Activated CD8-positive, alpha-beta memory T cell treated with anti-CD3 and anti-CD28 coated beads for 24 hours (primary cell): ENCODE measurements around the gene SLC5A6.

ENCODE experiments used
- DNase-seq: peaks from one replicate; pipeline ENCODE4 v3.0.0-alpha.2; 2020

The SLC5A6 gene

DNA sequence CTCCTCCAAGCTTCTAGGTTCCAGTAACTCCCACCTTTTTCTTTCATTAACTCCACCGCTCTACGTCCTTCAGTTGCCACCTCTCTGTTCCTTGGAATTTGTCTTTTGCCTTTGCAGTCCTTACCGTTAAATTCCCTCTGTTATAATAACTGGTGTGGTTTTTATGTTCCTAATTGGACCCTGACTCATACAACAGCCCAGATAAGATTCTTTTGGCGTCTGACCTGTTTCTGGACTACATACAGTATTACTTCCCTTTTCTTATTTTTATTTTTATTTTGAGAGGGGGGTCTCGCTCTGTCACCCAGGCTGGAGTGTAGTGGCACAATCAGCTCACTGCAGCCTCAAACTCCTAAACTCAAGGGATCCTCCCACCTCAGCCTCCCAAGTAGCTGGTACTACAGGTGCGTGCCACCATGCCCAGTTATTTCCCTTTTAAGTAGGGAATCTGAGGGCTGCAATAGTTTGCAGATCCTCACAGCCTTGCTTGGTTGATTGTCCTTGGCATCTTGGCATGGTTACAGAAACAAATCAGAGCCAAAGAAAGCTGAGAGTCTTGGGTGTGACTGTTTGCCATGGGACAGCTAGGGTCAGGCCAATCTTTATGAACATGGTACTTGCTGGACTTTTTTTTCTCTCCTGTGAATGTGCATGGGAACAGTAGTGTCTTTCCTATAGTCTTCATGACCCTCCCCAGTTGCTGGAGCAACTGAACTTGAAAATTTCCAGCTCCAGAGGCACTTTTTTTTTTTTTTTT, 41.3 kb downstream of the SLC5A6 start:
- no peak for DNase-seq

DNA sequence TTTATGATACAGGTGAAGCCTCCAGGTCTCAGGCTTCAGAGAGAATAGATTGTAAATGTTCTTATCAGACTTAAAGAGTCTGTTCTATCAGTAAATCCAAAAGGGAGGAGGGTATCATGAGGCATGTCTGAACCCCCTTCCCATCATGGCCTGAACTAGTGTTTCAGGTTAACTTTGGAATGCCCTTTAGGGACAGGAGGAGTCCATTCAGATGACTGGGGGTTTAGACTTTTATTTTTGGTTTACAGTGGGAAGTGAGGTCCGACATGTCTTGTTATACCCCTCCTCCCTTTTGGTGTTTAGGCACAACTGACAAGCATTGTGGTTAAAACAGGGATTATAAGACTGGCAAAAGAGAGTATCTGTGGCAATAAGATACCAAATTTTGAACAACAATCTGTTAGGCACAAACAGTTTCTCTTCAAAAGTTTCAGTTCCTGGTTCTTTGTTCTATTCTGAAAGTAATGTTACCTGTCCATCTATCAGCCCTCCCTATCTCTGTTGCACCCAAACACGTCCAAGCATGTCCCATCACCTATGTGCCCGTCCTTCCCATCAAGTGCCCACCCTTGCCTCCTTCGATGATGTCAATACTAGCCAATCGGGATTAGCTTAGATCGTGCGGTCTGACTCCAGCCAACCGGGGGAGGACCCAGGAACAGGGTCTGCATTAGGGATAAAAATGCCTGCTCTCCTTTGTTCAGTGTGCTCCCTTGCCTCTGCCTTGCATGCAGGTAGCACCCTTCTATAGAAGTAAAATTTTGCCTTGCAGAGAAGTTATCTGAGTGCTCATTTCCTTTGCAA, 46.9 kb downstream of the SLC5A6 start:
- DNase-seq, result no peak

DNA sequence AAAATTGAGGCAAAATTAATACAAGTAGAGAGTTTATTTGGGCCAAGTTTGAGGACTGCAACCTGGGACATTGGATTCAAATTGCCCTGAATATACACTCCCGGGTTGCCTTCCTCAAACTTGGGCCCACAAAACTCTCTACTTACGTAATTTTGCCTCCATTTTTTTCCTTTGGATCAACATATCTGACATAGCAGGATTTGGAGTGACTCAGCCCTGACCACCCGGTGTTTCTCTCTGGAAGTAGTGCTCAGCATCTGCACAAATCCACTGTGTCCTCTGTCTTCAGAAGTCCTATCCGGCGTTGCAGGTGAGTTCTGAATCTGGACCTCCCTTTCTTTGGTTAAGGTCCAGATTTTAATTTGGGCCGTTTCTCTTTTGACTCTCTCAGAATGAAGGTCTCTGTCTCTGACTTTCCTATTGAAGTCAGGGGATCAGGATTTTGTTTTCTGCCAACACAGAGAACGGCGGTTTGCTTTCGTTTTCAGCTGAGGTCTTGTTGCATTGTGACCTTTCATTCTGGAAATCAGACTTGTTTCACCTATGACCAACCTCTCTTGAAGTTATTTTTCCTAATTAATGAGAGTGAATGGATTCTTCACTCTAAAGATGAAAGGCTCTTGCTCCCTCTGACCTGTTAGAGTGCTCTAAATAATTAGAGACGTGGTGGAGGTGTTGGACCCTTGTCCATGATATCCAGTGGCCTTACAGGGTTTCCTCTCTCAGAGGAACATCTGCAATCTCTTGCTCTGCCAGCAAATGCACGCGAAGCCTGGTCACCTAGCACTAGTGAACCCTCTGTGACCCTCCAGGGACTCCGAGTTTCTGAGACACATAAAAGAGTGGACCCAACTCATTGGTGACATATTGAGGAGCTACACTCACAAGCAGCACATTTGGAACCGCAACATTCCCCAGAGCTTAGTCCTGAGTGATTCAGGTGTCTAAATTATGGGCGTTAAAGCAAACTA, 49.6 kb downstream of the SLC5A6 start:
- DNase-seq, result no peak

DNA sequence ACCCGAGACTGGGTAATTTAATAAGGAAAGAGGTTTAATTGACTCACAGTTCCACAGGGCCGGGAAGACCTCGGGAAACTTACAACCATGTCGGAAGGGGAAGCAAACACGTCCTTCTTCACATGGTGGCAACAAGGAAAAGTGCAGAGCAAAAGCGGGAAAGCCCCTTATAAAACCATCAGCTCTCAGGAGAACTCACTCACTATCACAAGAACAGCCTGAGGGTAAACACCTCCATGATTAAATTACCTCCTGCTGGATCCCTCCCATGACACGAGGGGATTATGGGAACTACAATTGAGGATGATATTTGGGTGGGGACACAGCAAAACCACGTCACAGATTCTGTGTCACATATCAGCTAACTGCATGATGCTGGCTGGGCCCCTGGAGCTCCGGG, 51.9 kb downstream of the SLC5A6 start:
- DNase-seq, result no peak

DNA sequence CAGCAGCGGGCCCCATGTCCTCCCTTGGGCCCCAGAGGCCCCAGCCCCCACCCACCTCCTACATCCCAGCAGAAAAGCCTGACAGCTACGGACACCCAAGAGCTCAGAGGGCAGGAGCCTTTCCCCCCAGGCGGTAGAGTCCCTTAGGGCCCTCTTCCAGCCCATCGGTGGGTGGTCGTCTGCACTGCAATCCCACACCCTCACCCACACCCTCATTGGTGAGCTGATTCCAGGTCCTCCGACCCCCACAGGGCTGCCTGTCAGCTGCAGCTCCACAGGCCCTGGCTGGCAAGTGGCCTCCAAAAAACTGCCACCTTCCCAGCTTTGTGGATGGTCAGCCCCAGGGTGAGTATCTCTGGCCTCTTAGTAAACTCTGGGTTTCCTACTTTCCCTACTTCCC, 52.8 kb downstream of the SLC5A6 start:
- DNase-seq, result no peak

DNA sequence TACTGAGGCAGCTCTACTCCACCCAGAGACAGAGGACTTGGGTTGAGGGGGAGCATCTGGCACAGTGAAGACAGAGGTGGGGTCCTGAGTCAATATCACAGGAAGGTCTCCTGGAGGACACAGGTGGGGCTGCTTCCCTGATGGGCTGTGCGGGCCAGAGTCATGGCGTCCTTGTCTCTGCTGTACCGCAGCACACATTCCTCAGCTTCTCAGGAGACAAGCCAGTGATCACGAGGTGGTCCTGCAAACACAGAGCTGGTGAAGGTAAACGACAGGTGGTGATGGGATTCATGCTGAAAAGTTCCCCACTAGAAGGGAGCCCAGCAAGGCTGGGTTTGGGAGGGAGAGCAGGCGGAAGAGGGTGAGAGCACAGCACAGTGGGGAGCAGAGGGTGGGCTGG, 53.6 kb downstream of the SLC5A6 start:
- no peak for DNase-seq

DNA sequence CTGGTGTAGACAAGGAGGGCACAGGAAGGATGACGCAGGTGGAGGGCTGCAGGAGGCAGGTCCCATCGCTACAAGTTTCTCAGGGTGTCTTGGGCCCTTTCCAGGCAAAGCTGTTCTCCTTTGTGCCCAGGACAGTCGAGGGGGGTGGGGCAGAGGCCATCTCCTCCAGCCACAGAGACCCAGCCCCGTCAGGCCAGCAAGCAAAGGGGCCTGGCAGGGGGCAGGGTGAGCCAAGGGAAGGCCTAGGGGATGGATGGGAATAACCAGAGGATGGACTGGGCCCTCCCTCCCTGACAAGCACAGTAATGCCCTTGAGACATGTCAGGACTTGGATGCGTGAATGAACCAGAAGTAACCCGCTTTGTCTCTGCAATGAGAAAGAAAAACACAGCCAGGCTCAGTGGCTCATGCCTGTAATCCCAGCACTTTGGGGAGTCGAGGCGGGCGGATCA, 57.0 kb downstream of the SLC5A6 start:
- DNase-seq, result no peak

DNA sequence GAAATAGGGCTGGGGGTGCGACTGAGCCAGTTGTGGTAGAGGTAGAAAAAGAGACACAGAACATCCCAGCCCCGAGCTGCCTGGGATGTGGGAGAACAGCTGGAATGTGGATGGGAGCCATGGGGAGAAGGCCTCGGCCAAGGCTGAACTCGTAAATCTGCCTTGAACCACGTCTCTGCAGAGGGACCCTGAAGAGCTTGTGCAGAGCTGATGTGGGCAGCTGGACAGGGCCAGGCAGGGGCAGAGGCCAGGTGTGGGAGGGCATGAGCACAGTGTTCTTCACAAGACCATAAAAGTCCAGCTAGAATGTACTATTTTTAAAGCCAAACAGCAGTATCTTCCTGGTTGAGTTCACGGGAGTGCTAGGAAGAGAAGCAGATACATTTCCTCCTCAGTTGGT, 57.6 kb downstream of the SLC5A6 start:
- DNase-seq, result no peak

DNA sequence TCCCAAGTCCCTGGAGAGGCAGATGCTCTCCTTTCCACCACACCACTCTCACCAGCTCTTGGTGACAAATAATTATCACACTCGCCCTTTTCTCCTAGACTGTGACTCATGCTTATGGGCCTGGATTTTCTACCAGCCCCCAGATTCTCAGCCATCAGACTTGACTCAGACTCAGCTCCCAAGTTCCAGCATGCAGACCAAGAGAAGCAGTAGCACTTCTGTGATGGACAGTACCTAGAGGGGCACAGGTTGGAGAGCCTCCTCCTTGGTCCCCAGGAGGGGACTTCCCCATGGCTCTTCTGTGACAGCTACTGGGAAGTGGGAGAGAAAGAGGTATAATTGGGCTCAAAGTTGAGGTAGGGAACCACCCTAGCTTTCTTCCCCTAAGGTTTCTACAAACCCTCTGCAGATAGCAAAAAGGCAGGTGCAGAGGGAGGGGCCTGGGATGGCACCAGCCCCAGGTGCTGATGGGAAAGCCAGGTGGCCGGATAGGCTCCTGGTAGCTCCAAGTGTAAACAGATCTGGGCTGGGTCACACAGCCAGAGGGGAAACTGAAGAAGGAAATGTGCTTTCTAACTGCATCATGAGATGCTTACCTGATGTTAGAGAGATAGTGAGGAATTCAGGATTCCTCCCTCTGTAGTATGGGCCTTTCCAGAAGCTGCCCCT, 59.1 kb downstream of the SLC5A6 start:
- DNase-seq, result no peak

DNA sequence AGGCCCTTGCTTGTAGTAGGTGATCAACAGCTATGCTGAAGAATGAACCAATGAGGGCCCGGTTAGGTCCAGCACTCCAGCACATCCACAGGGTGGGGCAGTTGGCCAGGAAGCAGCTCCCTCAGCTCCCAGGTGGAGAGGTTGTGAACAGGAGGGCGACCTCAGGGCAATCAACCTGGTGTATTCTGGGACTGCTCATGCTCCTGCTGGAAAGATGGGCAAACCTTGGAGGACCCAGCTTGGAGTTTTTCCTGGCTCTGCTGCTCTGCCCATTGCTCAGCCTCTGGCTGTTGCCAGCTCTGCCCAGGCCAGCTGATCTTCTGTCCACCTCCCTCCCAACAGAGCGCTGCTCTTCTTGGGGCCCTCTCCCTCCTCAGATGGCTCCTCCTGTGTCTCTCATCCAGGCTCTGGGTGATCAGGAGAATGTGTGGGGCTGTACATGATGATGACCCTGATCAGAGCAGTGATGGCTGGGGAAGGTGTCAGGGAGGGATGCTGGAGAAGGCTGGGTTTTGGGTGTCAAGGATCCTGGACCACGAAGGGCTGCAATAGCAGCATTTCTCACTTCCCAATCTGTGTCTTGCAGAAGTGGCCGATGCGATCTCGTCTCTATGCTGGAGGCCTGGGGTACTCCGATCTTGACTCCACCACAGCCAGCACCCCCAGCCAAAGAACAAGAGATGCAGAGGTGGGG, 59.8 kb downstream of the SLC5A6 start:
- DNase-seq, result no peak

DNA sequence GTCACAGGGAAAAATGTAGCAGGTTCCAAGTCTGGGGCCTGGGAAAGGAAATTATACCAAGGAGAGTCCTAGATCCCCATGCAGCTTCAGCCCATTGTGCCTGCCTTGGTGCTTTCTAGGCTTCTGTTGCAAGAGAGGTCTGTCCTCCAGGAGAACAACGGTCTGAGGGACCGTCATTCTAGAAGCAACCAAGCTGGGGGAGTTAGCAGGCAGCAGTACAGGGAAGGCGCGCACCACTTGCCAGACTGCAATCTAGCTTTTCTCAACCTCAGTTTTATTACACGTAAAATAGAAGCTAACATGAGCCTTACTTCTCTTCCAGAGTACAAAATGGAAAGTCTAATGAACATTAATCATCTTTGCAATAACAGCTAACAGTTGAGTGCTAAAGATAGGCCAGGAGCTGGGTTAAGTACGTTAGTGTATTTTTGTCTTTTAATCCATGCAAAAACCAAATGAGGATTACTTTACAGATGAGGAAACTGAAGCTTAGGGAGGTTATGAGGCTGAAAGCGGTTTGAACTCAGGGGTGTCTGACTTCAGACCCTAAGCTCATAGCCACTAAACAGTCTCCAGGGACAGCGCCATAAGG, 61.3 kb downstream of the SLC5A6 start:
- DNase-seq, result no peak
